Large intestine (tissue), 3 donors: ENCODE results near the gene VAMP8. TPM values are rescaled to one million over a fixed set of nuclear protein-coding genes. Genes with fewer than 3 reads are reported as not detected.

Experiments used
- DNase-seq, 2 donors: peaks; one replicate each; pipeline versions ENCODE4 v3.0.0 to v3.0.0-alpha.2; 2013
- H3K27ac ChIP-seq: one replicate; pipeline ENCODE4 v1.5.1; 2013; ENCODE audit warnings: low read length
- H3K27me3 ChIP-seq: 2 replicates; pipeline ENCODE4 v1.6.1; 2013; ENCODE audit warnings: low read length; ENCODE audit not compliant: control insufficient read depth, insufficient read depth
- H3K36me3 ChIP-seq: 2 replicates; pipeline ENCODE4 v1.6.1; 2013; ENCODE audit warnings: low read length; ENCODE audit not compliant: control insufficient read depth, insufficient read depth
- H3K4me1 ChIP-seq: one replicate; pipeline ENCODE4 v1.6.1; 2013; ENCODE audit warnings: low read length; ENCODE audit not compliant: control insufficient read depth, insufficient read depth
- H3K4me3 ChIP-seq: one replicate; pipeline ENCODE4 v1.5.1; 2013; ENCODE audit warnings: low read length
- H3K9me3 ChIP-seq: one replicate; pipeline ENCODE4 v1.6.1; 2013; ENCODE audit warnings: mild to moderate bottlenecking, low read depth, low read length, moderate library complexity; ENCODE audit not compliant: control insufficient read depth
- WGBS: methylation state at CpG from one replicate; pipeline ENCODE4 v1.1.5; 2013; ENCODE audit warnings: low lambda C conversion rate; ENCODE audit not compliant: insufficient coverage; 5-methylcytosine and 5-hydroxymethylcytosine counted together
- polyA plus RNA-seq: library from polyadenylated mRNA; unstranded; fragments of 120-200 nt; gene quantifications from one replicate; pipeline ENCODE4 v1.2.1, GENCODE V29; 2013

The VAMP8 gene
- polyA plus RNA-seq, 1 donor = 158 TPM

DNA sequence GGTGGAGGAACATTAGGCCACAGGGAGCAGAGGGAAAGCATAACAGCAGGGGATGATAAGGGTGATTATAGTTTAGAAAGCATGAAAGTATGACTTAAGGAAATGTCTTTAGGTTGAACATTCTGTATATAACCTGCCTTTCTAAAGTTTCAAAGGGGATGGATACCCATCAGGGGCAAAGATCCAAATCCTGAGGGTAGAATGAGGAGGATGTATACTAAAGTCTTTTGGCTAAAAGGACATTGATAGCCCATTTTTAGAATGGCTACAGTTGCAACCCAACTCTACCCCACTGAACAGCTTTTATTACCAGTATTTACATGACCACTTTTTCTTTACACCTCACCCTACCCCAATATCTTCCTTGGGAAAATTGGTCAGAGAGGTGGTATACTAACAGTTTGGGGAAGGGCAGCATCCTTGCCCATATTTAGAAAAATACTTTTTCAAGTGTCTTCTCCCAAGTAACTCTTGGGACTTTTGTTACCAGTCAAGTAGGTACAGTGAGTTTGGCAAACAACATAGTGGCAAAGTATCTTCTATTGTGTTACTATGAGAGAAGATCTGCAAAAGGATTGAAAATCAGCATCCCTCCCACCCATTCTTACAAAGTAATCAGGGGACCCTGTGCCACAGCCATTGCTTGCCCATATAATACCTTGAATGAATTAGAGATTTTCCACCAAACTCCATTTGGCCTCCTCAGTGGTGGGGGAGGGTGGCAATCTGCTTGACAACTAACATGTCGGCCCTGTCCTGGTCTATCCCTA is 30.1 kb upstream of the VAMP8 start:
- DNase-seq = no peak
- Histone ChIP-seq H3K9me3 (no peaks in the 10 kb centered on the region), H3K4me1 (no peaks in the 10 kb centered on the region), H3K27me3 (no peaks in the 10 kb centered on the region), H3K4me3 (no peak overlapping the region), H3K36me3 (peaks cover 78% of the 10 kb centered on the region), H3K27ac (no peak overlapping the region)
- WGBS = no CpG with 5 or more reads among the region's 1 CpG

DNA sequence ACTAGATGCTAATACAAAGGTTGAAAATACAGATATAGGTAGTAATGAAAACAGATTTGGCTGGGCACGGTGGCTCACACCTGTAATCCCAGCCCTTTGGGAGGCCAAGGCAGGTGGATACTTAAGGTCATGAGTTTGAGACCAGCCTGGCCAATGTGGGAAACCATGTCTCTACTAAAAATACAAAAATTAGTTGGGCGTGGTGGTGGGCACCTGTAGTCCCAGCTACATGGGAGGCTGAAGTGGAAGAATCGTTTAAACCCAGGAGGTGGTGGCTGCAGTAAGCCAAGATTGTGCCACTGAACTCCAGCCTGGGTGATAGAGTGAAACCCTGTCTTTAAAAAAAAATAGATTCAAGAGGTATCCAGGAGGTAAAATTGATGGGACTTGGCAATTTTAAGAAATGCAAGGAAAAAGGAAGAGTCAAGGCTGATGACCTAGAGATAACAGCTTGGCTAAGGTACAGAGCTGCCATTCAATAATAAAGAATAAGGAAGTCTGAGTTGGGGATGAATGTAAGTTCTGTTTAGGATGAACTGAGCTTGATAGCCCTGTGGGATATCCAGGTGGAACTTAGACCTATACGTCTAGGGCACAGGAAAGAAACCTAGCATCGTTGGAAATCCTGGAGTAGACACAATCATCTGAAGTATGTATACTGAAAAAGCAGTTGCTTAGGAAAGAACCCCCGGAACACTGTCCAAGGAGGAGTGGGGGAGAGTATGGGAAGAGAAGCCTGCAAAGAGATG is 29.4 kb upstream of the VAMP8 start:
- 80% methylated on average over 3 of the region's 6 CpGs for whole genome bisulfite sequencing
- Histone ChIP-seq H3K4me1 (no peaks in the 10 kb centered on the region), H3K36me3 (peaks cover 78% of the 10 kb centered on the region)

GRCh38 chr2:85548608-85548900 is 28.8 kb upstream of the VAMP8 start:
- no peaks in the 10 kb centered on the region for H3K9me3 ChIP-seq
- H3K27ac ChIP-seq = no peak overlapping the region
- DNase-seq = no peak
- H3K4me1 ChIP-seq = no peaks in the 10 kb centered on the region
- WGBS = 71% methylated on average over 1 of the region's 2 CpGs
- no peaks in the 10 kb centered on the region for H3K27me3 ChIP-seq
- peaks cover 78% of the 10 kb centered on the region for H3K36me3 ChIP-seq
- H3K4me3 ChIP-seq = no peak overlapping the region

More for the DNA sequence above, 29.4 kb upstream of the VAMP8 start:
- DNase-seq = no peak
- Histone ChIP-seq H3K27ac (no peak overlapping the region), H3K4me3 (no peak overlapping the region), H3K9me3 (no peaks in the 10 kb centered on the region), H3K27me3 (no peaks in the 10 kb centered on the region)

- H3K27ac ChIP-seq = no peak overlapping the region
- no CpG with 5 or more reads among the region's 10 CpGs for WGBS
Observed at GRCh38 chr2:85549095-85549494, 28.3 kb upstream of the VAMP8 start.

DNA sequence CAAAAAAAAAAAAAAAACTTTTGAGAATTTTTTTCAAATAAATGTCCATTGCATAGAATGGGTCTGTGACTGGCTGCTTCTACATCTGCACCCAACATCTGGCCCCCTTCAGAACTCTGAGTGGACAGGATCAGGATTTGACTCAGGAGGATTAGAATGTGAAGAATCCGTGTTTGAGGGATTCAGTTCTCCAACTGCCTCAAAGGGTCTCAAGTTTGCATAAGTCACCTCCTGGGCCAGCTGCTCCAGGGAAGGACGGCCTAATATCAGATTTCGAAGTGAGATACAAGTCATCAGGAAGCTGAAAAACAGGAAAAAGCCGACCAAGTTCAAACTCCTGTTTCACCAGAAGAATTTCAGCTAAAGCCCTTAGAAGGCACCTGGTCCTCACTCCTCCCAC is 27.6 kb upstream of the VAMP8 start:
- no peak overlapping the region for H3K4me3 ChIP-seq
- DNase-seq = no peak
- H3K4me1 ChIP-seq = no peaks in the 10 kb centered on the region
- peaks cover 81% of the 10 kb centered on the region for H3K36me3 ChIP-seq
- no CpG with 5 or more reads among the region's 4 CpGs for WGBS
- H3K9me3 ChIP-seq = no peaks in the 10 kb centered on the region
- H3K27me3 ChIP-seq = no peaks in the 10 kb centered on the region
- H3K27ac ChIP-seq = no peak overlapping the region

More at GRCh38 chr2:85549095-85549494, 28.3 kb upstream of the VAMP8 start:
- Histone ChIP-seq H3K27me3 (no peaks in the 10 kb centered on the region), H3K4me1 (no peaks in the 10 kb centered on the region), H3K9me3 (no peaks in the 10 kb centered on the region), H3K36me3 (peaks cover 80% of the 10 kb centered on the region), H3K4me3 (no peak overlapping the region)
- no peak for DNase-seq

DNA sequence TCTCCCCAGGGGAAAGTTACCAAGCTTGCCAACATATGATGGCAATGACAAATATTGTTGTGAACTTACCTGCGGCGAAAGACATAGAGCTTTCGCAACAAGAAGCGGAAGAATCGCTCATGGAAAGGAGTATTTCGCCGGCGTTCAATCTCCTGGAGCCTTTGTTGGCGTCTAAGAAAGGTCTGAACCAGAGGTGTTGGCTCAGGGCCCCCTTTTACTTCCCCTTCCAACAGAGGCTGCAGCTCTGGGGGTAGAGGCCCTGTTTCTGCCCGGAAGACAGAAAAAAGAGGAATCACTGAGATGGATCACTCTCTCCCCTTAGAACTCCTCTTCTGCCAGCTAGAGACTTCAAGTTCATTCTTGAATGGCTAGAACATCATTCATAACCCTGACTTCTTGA is 26.9 kb upstream of the VAMP8 start:
- Histone ChIP-seq H3K27me3 (no peaks in the 10 kb centered on the region), H3K27ac (no peak overlapping the region), H3K9me3 (no peaks in the 10 kb centered on the region), H3K4me3 (no peak overlapping the region), H3K4me1 (no peaks in the 10 kb centered on the region), H3K36me3 (peaks cover 81% of the 10 kb centered on the region)
- DNase-seq = no peak
- WGBS = no CpG with 5 or more reads among the region's 10 CpGs

- no peaks in the 10 kb centered on the region for H3K27me3 ChIP-seq
- DNase-seq = peak; percentile 70 to 73
- H3K9me3 ChIP-seq = no peaks in the 10 kb centered on the region
- no peak overlapping the region for H3K27ac ChIP-seq
- no peak overlapping the region for H3K4me3 ChIP-seq
- H3K4me1 ChIP-seq = no peaks in the 10 kb centered on the region
- peaks cover 79% of the 10 kb centered on the region for H3K36me3 ChIP-seq
- WGBS = no CpG with 5 or more reads among the region's 9 CpGs
Observed at GRCh38 chr2:85551698-85552678, 25.4 kb upstream of the VAMP8 start.

DNA sequence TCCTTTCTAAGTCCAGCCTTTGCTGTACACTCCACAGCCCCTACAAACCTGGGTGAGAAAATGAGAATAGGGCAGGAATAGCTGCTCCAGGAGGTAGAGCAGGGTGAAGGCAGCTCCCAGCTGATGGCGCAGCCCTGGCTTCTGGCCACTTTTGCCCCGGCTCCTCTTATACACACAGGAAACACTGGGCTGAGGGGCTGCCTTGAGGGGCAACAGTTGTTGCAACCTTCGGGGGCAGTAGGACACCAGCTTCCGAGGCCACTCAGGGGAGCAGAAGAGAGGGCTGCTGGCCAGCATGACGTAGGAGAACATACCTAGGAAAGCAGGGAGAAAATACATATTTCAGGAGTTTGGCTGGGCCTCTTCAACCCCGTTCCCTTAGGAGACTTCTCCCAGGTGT is 24.2 kb upstream of the VAMP8 start:
- WGBS = no CpG with 5 or more reads among the region's 6 CpGs
- DNase-seq = no peak
- Histone ChIP-seq H3K27ac (no peak overlapping the region), H3K4me3 (no peak overlapping the region), H3K4me1 (no peaks in the 10 kb centered on the region), H3K36me3 (peaks cover 77% of the 10 kb centered on the region), H3K27me3 (no peaks in the 10 kb centered on the region), H3K9me3 (no peaks in the 10 kb centered on the region)

- Histone ChIP-seq H3K27me3 (no peaks in the 10 kb centered on the region), H3K27ac (no peak overlapping the region), H3K9me3 (no peaks in the 10 kb centered on the region), H3K36me3 (peaks cover 72% of the 10 kb centered on the region), H3K4me3 (no peak overlapping the region), H3K4me1 (no peaks in the 10 kb centered on the region)
- no peak for DNase-seq
- 60% methylated on average over 1 of the region's 3 CpGs for WGBS
Observed at GRCh38 chr2:85554980-85555612, 22.3 kb upstream of the VAMP8 start.

DNA sequence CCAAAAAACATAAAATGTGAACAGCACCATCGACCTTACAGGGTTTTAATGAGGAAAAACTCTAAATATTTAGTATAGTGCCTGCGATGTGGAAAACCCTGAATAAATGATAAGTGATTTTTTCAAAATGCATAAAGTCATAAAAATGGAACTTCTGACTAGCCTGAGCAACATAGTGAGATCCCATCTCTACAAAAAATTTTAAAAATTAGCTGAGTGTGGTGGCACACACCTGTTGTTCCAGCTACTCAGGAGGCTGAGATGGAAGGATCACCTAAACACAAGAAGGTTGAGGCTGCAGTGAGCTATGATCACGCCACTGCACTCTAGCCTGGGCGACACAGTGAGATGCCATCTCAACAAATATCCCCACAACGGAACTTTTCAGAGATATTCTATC is 20.3 kb upstream of the VAMP8 start:
- DNase-seq = no peak
- no peak overlapping the region for H3K4me3 ChIP-seq
- 86% methylated on average over 1 of the region's 5 CpGs for WGBS
- H3K4me1 ChIP-seq = no peaks in the 10 kb centered on the region
- no peaks in the 10 kb centered on the region for H3K27me3 ChIP-seq
- H3K36me3 ChIP-seq = peaks cover 53% of the 10 kb centered on the region
- H3K27ac ChIP-seq = no peak overlapping the region
- H3K9me3 ChIP-seq = no peaks in the 10 kb centered on the region
